Gastrocnemius medialis (tissue), 4 donors: ENCODE results near the gene SPECC1. TPM values are rescaled to one million over a fixed set of nuclear protein-coding genes. Genes with fewer than 3 reads are reported as not detected.

Experiments used
- ATAC-seq, 2 donors: fragments of 150-250 bp; one replicate each; pipeline ENCODE4 v1.9.1; 2016
- DNase-seq, 2 donors: peaks; one replicate each; pipeline ENCODE4 v3.0.0-alpha.2; 2019
- H3K27ac ChIP-seq, 4 donors: fragments of 200-600 bp; sonication (generic); 1 replicate in 1 of 4; 2 replicates in 3 of 4; pipeline ENCODE4 v1.5.1; 2016 to 2018; ENCODE audit warnings: mild to moderate bottlenecking in 2 of 4, moderate library complexity in 1 of 4
- H3K27me3 ChIP-seq, 3 donors: fragments of 200-600 bp; sonication (generic) in 2 of 3; 1 replicate in 1 of 3; 2 replicates in 2 of 3; pipeline versions ENCODE4 v1.5.1 to v1.6.0; 2016 to 2019; ENCODE audit warnings: mild to moderate bottlenecking in 1 of 3, moderate library complexity in 1 of 3
- H3K36me3 ChIP-seq, 2 donors: fragments of 200-600 bp; sonication (generic) in 1 of 2; one replicate each; pipeline ENCODE4 v1.5.1; 2017 to 2018
- H3K4me1 ChIP-seq, 2 donors: fragments of 200-600 bp; sonication (generic) in 1 of 2; one replicate each; pipeline ENCODE4 v1.5.1; 2016 to 2017; ENCODE audit warnings: mild to moderate bottlenecking in 2 of 2
- H3K4me3 ChIP-seq, 4 donors: fragments of 200-600 bp; sonication (generic) in 3 of 4; 1 replicate in 1 of 4; 2 replicates in 3 of 4; pipeline ENCODE4 v1.5.1; 2016 to 2019; ENCODE audit warnings: mild to moderate bottlenecking in 2 of 4
- H3K9me3 ChIP-seq, 3 donors: fragments of 200-600 bp; sonication (generic) in 2 of 3; 1 replicate in 1 of 3; 2 replicates in 2 of 3; pipeline ENCODE4 v1.5.1; 2016 to 2019
- POLR2A ChIP-seq, 2 donors: fragments of 450-650 bp; IDR thresholded peaks; one replicate each; pipeline ENCODE4 v1.6.1; 2017; ENCODE audit warnings: antibody characterized with exemption in 2 of 2, mild to moderate bottlenecking in 2 of 2, moderate library complexity in 2 of 2
- in situ Hi-C, 4 donors: fragments of 200-750 bp; cut with MboI; loops; one replicate each; pipeline versions ENCODE4 v1.15.0 to v1.8.0; 2017; ENCODE audit warnings: low sequenced_read_pairs in 4 of 4
- intact Hi-C: fragments of 100-400 bp; cut with DNase I; formaldehyde crosslinking; loops from one replicate; pipeline ENCODE4 v1.15.1; 2023; ENCODE audit warnings: low total_unique reads
- total RNA-seq, 4 donors: library from RNA; depleted of rRNA; stranded (reverse); fragments of >200 nt; gene quantifications; one replicate each; pipeline versions ENCODE4 v1.1.0 to v1.2.3, GENCODE V29; 2016
- TF ChIP-seq, protein P1 (sequence below), 5 experiments: fragments of 450-650 bp in 3 of 5; fragments of 200-600 bp in 2 of 5; sonication (generic) in 2 of 5; IDR thresholded peaks in 4 of 5; conservative IDR thresholded peaks in 1 of 5; 1 replicate in 4 of 5; 2 replicates in 1 of 5; pipeline ENCODE4 v1.5.1; 2016 to 2019; ENCODE audit warnings: antibody characterized with exemption in 5 of 5, mild to moderate bottlenecking in 3 of 5, moderate library complexity in 3 of 5

Gene SPECC1
- total RNA-seq, 4 donors from 2014 or later = 6.1 to 17.9 (median 9.5) TPM

- no peak overlapping the region for H3K4me3 ChIP-seq
- H3K4me1 ChIP-seq = no peaks in the 10 kb centered on the region
- no peak overlapping the region for H3K27ac ChIP-seq
- TF ChIP-seq, protein P1, sequence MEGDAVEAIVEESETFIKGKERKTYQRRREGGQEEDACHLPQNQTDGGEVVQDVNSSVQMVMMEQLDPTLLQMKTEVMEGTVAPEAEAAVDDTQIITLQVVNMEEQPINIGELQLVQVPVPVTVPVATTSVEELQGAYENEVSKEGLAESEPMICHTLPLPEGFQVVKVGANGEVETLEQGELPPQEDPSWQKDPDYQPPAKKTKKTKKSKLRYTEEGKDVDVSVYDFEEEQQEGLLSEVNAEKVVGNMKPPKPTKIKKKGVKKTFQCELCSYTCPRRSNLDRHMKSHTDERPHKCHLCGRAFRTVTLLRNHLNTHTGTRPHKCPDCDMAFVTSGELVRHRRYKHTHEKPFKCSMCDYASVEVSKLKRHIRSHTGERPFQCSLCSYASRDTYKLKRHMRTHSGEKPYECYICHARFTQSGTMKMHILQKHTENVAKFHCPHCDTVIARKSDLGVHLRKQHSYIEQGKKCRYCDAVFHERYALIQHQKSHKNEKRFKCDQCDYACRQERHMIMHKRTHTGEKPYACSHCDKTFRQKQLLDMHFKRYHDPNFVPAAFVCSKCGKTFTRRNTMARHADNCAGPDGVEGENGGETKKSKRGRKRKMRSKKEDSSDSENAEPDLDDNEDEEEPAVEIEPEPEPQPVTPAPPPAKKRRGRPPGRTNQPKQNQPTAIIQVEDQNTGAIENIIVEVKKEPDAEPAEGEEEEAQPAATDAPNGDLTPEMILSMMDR (IDR thresholded peaks at IDR 0.05 in 4 of 5, conservative IDR thresholded peaks at IDR 0.05 in 1 of 5) = no peak
- no peak for TF ChIP-seq POLR2A (IDR thresholded peaks at IDR 0.05)
- no peak for DNase-seq
- in situ Hi-C loops (loop anchor here in 2 of 4 donors (25.0 kb wide), 2 partner anchors 107 to 632 kb away; no protein-coding TSS in a partner anchor), intact Hi-C loops (no loop called here)
- no peak for ATAC-seq
- no peaks in the 10 kb centered on the region for H3K27me3 ChIP-seq
- no peaks in the 10 kb centered on the region for H3K9me3 ChIP-seq
- no peaks in the 10 kb centered on the region for H3K36me3 ChIP-seq
Measured at GRCh38 chr17:20205609-20206008, 196.4 kb downstream of the SPECC1 start.

DNA sequence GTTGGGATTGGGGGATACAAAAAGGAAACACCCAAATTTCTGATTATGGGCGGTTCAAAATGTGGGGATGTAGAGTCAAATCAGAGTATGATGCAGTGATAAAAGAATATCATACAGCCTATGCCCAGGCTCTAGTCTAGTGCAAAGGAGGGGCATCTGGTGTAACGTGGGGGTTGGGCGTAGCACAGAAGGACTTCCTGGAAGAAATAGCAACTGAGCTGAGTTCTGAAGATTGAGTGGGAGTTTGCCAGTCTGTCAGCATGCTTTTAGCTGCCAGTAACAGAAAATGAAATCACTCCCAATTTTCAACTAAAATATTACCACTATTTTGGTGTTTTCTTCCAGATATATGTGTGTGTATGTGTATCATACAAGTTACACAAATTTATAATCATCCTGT, 196.9 kb downstream of the SPECC1 start:
- H3K27ac ChIP-seq = no peak overlapping the region
- H3K9me3 ChIP-seq = no peaks in the 10 kb centered on the region
- intact Hi-C loops = no loop called here
- H3K36me3 ChIP-seq = no peaks in the 10 kb centered on the region
- DNase-seq (no peak), ATAC-seq (no peak)
- TF ChIP-seq POLR2A (IDR thresholded peaks at IDR 0.05) = no peak
- TF ChIP-seq, protein P1 (IDR thresholded peaks at IDR 0.05 in 4 of 5, conservative IDR thresholded peaks at IDR 0.05 in 1 of 5) = no peak
- H3K27me3 ChIP-seq = no peaks in the 10 kb centered on the region
- no peaks in the 10 kb centered on the region for H3K4me1 ChIP-seq
- H3K4me3 ChIP-seq = no peak overlapping the region
- in situ Hi-C loops = loop anchor here in 2 of 4 donors (25.0 kb wide), 2 partner anchors 106 to 631 kb away; no protein-coding TSS in a partner anchor

DNA sequence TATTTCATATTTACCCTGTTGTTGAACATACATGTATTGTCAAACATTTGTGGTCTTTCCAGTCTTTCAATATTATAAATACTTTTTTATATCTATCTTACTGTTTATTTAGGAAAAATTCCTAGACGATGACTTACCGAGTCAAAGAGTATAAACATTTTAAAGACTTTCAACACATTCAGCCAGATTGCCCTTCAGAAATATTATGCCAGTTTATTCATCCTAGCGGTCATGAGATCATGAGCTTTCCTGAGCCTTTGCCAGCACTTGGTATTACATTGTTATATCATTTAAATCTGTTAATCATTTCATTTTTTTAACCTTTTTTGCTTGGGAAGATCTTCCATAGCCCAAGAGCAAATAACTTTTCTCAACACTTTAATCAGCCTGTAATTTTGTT, 197.4 kb downstream of the SPECC1 start:
- intact Hi-C loops = no loop called here
- Histone ChIP-seq H3K27me3 (no peaks in the 10 kb centered on the region), H3K36me3 (no peaks in the 10 kb centered on the region), H3K4me3 (no peak overlapping the region), H3K27ac (no peak overlapping the region), H3K9me3 (no peaks in the 10 kb centered on the region), H3K4me1 (no peaks in the 10 kb centered on the region)
- TF ChIP-seq, protein P1 (IDR thresholded peaks at IDR 0.05 in 4 of 5, conservative IDR thresholded peaks at IDR 0.05 in 1 of 5) = no peak
- TF ChIP-seq POLR2A (IDR thresholded peaks at IDR 0.05) = no peak
- DNase-seq = no peak
- no peak for ATAC-seq
- in situ Hi-C loops = loop anchor here in 2 of 4 donors (25.0 kb wide), 2 partner anchors 106 to 631 kb away; no protein-coding TSS in a partner anchor

- intact Hi-C loops = no loop called here
- TF ChIP-seq, protein P1 (IDR thresholded peaks at IDR 0.05 in 4 of 5, conservative IDR thresholded peaks at IDR 0.05 in 1 of 5) = no peak
- no peak for TF ChIP-seq POLR2A (IDR thresholded peaks at IDR 0.05)
- Histone ChIP-seq H3K9me3 (no peaks in the 10 kb centered on the region), H3K27ac (no peak overlapping the region), H3K36me3 (no peaks in the 10 kb centered on the region), H3K27me3 (no peaks in the 10 kb centered on the region), H3K4me1 (no peaks in the 10 kb centered on the region), H3K4me3 (no peak overlapping the region)
- no peak for ATAC-seq
- no peak for DNase-seq
- in situ Hi-C loops = loop anchor here in 2 of 4 donors (25.0 kb wide), 2 partner anchors 105 to 630 kb away; no protein-coding TSS in a partner anchor
Measured at GRCh38 chr17:20207262-20207985, 198.3 kb downstream of the SPECC1 start.
